NCI-H1105 treated with DMSO at 0.1 percent for 48 hours (cell line): ENCODE measurements around the gene TMEM187.
"Not testable (repeated sequence)": the region's sequence is repeated elsewhere in the genome, so short reads cannot be mapped to it uniquely, and the experiment has no call there.

ENCODE experiments used
- DNase-seq: peaks from one replicate; lab custom pipeline; 2025; lab: John Stamatoyannopoulos, UW

Gene TMEM187

GRCh38 chrX:153971450-153972367, 845 bp upstream of the TMEM187 start, which contains the start of gene HCFC1:
TSS of gene HCFC1 (minus strand) at chrX:153971818. CDS start at chrX:153970840, 978 bp downstream.
- peak; percentile 97 for DNase-seq

GRCh38 chrX:153973127-153974002, 811 bp downstream of the TMEM187 start:
- peak; percentile 91 for DNase-seq

- DNase-seq, result no peak
These were observed 1.6 kb downstream of the TMEM187 start for GRCh38 chrX:153974003-153974725.

GRCh38 chrX:153974726-153975286, 2.3 kb downstream of the TMEM187 start:
- peak; percentile 3 for DNase-seq

GRCh38 chrX:153980394-153980793, 7.8 kb downstream of the TMEM187 start:
- not testable (repeated sequence) for DNase-seq

GRCh38 chrX:153981231-153981630, 8.7 kb downstream of the TMEM187 start:
- DNase-seq, result no peak

- DNase-seq, result no peak
These were observed 9.4 kb downstream of the TMEM187 start for GRCh38 chrX:153981771-153982533.

- DNase-seq, result no peak
These were observed 10.8 kb downstream of the TMEM187 start for GRCh38 chrX:153983321-153983801.

- no peak for DNase-seq
These were observed 12.0 kb downstream of the TMEM187 start for GRCh38 chrX:153984351-153985178.

- DNase-seq, result no peak
These were observed 15.9 kb downstream of the TMEM187 start for GRCh38 chrX:153988493-153988892.

- no peak for DNase-seq
These were observed 17.6 kb downstream of the TMEM187 start for GRCh38 chrX:153989973-153990655.

GRCh38 chrX:153991013-153991580, 18.5 kb downstream of the TMEM187 start:
- no peak for DNase-seq

GRCh38 chrX:153992180-153992579, 19.6 kb downstream of the TMEM187 start:
- DNase-seq, result no peak

GRCh38 chrX:153993079-153993478, 20.5 kb downstream of the TMEM187 start:
- DNase-seq, result no peak

GRCh38 chrX:153993978-153994377, 21.4 kb downstream of the TMEM187 start:
- DNase-seq, result no peak

GRCh38 chrX:153994398-153994797, 21.8 kb downstream of the TMEM187 start:
- not testable (repeated sequence) for DNase-seq

- no peak for DNase-seq
These were observed 22.9 kb downstream of the TMEM187 start for GRCh38 chrX:153995504-153995903.

- DNase-seq, result no peak
These were observed 26.9 kb downstream of the TMEM187 start for GRCh38 chrX:153999359-154000037.
